ENCODE measurements around the gene DRC7.

DNA sequence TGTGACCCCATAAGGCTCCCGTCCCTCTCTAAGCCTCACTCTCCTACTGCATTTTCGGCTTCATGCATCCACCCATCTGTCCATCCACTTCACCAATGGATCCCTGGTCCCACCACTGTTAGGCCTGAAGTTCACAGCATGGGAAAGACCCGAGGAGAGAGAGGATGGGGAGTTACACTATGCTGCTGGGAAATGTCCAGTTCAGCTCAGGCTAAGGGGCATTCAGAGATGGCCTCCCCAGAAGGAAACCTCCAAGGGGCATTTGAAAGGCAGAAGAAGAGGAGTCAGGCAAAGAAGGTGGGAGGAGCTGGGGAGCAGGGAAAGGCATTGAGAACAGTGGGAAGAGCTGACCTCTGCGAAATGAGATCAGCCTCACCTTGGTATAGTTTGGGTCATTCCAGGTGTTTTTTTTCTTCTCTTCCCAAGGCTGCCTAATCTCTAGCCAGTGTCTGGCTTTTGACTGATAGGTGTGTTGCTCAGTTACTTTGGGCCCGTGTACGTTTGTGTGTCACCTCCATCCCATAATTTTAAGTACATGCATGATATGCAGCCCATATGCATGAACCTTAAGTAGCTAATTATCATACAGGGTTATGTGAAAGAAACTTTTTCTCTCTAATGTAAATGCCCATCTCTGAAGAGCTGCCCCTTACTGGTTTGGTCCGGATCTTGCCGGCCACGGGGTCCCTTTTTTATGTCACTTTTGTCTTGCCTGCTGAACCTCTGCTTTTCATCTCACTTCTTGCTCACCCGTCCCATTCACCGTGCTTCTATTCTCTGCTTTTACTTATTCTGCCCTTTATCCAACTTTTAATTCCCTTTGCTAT, 11.6 kb upstream of the DRC7 start:
- TF ChIP-seq, protein P1, sequence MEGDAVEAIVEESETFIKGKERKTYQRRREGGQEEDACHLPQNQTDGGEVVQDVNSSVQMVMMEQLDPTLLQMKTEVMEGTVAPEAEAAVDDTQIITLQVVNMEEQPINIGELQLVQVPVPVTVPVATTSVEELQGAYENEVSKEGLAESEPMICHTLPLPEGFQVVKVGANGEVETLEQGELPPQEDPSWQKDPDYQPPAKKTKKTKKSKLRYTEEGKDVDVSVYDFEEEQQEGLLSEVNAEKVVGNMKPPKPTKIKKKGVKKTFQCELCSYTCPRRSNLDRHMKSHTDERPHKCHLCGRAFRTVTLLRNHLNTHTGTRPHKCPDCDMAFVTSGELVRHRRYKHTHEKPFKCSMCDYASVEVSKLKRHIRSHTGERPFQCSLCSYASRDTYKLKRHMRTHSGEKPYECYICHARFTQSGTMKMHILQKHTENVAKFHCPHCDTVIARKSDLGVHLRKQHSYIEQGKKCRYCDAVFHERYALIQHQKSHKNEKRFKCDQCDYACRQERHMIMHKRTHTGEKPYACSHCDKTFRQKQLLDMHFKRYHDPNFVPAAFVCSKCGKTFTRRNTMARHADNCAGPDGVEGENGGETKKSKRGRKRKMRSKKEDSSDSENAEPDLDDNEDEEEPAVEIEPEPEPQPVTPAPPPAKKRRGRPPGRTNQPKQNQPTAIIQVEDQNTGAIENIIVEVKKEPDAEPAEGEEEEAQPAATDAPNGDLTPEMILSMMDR (IDR thresholded peaks at IDR 0.05 in 8 of 11, conservative IDR thresholded peaks at IDR 0.05 in 3 of 11), result no peak
- TF ChIP-seq POLR2AphosphoS5 (IDR thresholded peaks at IDR 0.05) (no peak), POLR2A (IDR thresholded peaks at IDR 0.05) (no peak)

Measured in spleen (tissue), 7 donors.